ENCODE data around the gene CLTC. TPM values are rescaled to one million over a fixed set of nuclear protein-coding genes. Genes with fewer than 3 reads are reported as not detected.

CLTC gene
- total RNA-seq, 1 donor from 2014 or later: 273 TPM

- Mint-ChIP-seq H3K4me3 (ENCODE audit: unreplicated experiment) (no peak overlapping the region), H3K27ac (ENCODE audit: unreplicated experiment) (peak overlapping the region; percentile 76), H3K36me3 (ENCODE audit: low read depth, unreplicated experiment) (no peaks in the 10 kb centered on the region), H3K4me1 (ENCODE audit: unreplicated experiment) (peaks cover 25% of the 10 kb centered on the region), H3K9me3 (ENCODE audit: unreplicated experiment) (no peaks in the 10 kb centered on the region), H3K27me3 (ENCODE audit: unreplicated experiment) (no peaks in the 10 kb centered on the region)
- TF ChIP-seq CTCF (IDR thresholded peaks at IDR 0.05; ENCODE audit: unreplicated experiment): no peak
- no peak for DNase-seq (ENCODE audit: low spot score)
Observed at GRCh38 chr17:59632398-59632797, 12.7 kb downstream of the CLTC start.

GRCh38 chr17:59633658-59634359, 14.1 kb downstream of the CLTC start:
- peak overlapping the region; percentile 78 for H3K27ac Mint-ChIP-seq (ENCODE audit: unreplicated experiment)
- TF ChIP-seq CTCF (IDR thresholded peaks at IDR 0.05; ENCODE audit: unreplicated experiment): no peak
- H3K4me1 Mint-ChIP-seq (ENCODE audit: unreplicated experiment): peaks cover 25% of the 10 kb centered on the region
- no peak overlapping the region for H3K4me3 Mint-ChIP-seq (ENCODE audit: unreplicated experiment)
- no peaks in the 10 kb centered on the region for H3K9me3 Mint-ChIP-seq (ENCODE audit: unreplicated experiment)
- no peaks in the 10 kb centered on the region for H3K36me3 Mint-ChIP-seq (ENCODE audit: low read depth, unreplicated experiment)
- DNase-seq (ENCODE audit: low spot score): no peak
- H3K27me3 Mint-ChIP-seq (ENCODE audit: unreplicated experiment): no peaks in the 10 kb centered on the region

GRCh38 chr17:59634632-59635541, 15.2 kb downstream of the CLTC start:
- Mint-ChIP-seq H3K9me3 (ENCODE audit: unreplicated experiment) (no peaks in the 10 kb centered on the region), H3K36me3 (ENCODE audit: low read depth, unreplicated experiment) (no peaks in the 10 kb centered on the region), H3K4me3 (ENCODE audit: unreplicated experiment) (peak overlapping the region; percentile 38), H3K27me3 (ENCODE audit: unreplicated experiment) (no peaks in the 10 kb centered on the region), H3K4me1 (ENCODE audit: unreplicated experiment) (peaks cover 25% of the 10 kb centered on the region), H3K27ac (ENCODE audit: unreplicated experiment) (peak overlapping the region; percentile 96)
- no peak for DNase-seq (ENCODE audit: low spot score)
- TF ChIP-seq CTCF (IDR thresholded peaks at IDR 0.05; ENCODE audit: unreplicated experiment): no peak

- no peaks in the 10 kb centered on the region for H3K9me3 Mint-ChIP-seq (ENCODE audit: unreplicated experiment)
- H3K27ac Mint-ChIP-seq (ENCODE audit: unreplicated experiment): no peak overlapping the region
- DNase-seq (ENCODE audit: low spot score): no peak
- H3K36me3 Mint-ChIP-seq (ENCODE audit: low read depth, unreplicated experiment): no peaks in the 10 kb centered on the region
- H3K4me3 Mint-ChIP-seq (ENCODE audit: unreplicated experiment): peak overlapping the region; percentile 44
- peaks cover 35% of the 10 kb centered on the region for H3K4me1 Mint-ChIP-seq (ENCODE audit: unreplicated experiment)
- no peak for TF ChIP-seq CTCF (IDR thresholded peaks at IDR 0.05; ENCODE audit: unreplicated experiment)
- H3K27me3 Mint-ChIP-seq (ENCODE audit: unreplicated experiment): no peaks in the 10 kb centered on the region
Observed at GRCh38 chr17:59637611-59638310, 18.1 kb downstream of the CLTC start.
